Skeletal muscle cell (primary cell): ENCODE measurements around the gene NANOS2.
"Not testable (repeated sequence)": the region's sequence is repeated elsewhere in the genome, so short reads cannot be mapped to it uniquely, and the experiment has no call there.

Experiments used
- DNase-seq: peaks from one replicate; pipeline ENCODE4 v3.0.0-alpha.2; 2010; ENCODE audit warnings: low read depth
- H3K4me3 ChIP-seq: 2 replicates; pipeline ENCODE4 v1.5.1; 2011; ENCODE audit warnings: low read depth, mild to moderate bottlenecking, control low read depth, low read length, moderate library complexity

The NANOS2 gene

GRCh38 chr19:45899919-45900589 lies 14.5 kb downstream of the NANOS2 start:
- H3K4me3 ChIP-seq: no peak overlapping the region
- DNase-seq: no peak

GRCh38 chr19:45899253-45899652 lies 15.3 kb downstream of the NANOS2 start:
- DNase-seq: no peak
- no peak overlapping the region for H3K4me3 ChIP-seq

GRCh38 chr19:45897261-45897812 lies 17.2 kb downstream of the NANOS2 start:
- DNase-seq: no peak
- no peak overlapping the region for H3K4me3 ChIP-seq

- H3K4me3 ChIP-seq, DNase-seq: not testable (repeated sequence)
Observed at GRCh38 chr19:45895983-45896599, 18.5 kb downstream of the NANOS2 start.

GRCh38 chr19:45895519-45895972 lies 19.0 kb downstream of the NANOS2 start:
- H3K4me3 ChIP-seq: no peak overlapping the region
- DNase-seq: no peak

GRCh38 chr19:45890877-45891276 lies 23.7 kb downstream of the NANOS2 start:
- H3K4me3 ChIP-seq: no peak overlapping the region
- no peak for DNase-seq

GRCh38 chr19:45889210-45889885 lies 25.2 kb downstream of the NANOS2 start:
- no peak for DNase-seq
- no peak overlapping the region for H3K4me3 ChIP-seq

GRCh38 chr19:45887200-45887710 lies 27.3 kb downstream of the NANOS2 start:
- no peak for DNase-seq
- peak overlapping the region; percentile 66 for H3K4me3 ChIP-seq

GRCh38 chr19:45886427-45887199 lies 28.0 kb downstream of the NANOS2 start:
- peak; percentile 75 for DNase-seq
- H3K4me3 ChIP-seq: peak overlapping the region; percentile 66

GRCh38 chr19:45885556-45886426 lies 28.8 kb downstream of the NANOS2 start, which contains the start of gene IRF2BP1:
Gene IRF2BP1, minus strand, starts transcription at chr19:45886141. Its CDS starts 367 bp downstream, at chr19:45885774.
- DNase-seq: peak; percentile 79
- peak within 1 kb of the TSS; percentile 66 for H3K4me3 ChIP-seq

- peak overlapping the region; percentile 66 for H3K4me3 ChIP-seq
- no peak for DNase-seq
Observed at GRCh38 chr19:45884682-45885555, 29.7 kb downstream of the NANOS2 start.

GRCh38 chr19:45883881-45884681 lies 30.5 kb downstream of the NANOS2 start:
- H3K4me3 ChIP-seq: no peak overlapping the region
- DNase-seq: no peak

- H3K4me3 ChIP-seq: no peak overlapping the region
- no peak for DNase-seq
Observed at GRCh38 chr19:45883586-45883880, 31.0 kb downstream of the NANOS2 start.

GRCh38 chr19:45882652-45883585 lies 31.7 kb downstream of the NANOS2 start:
- no peak overlapping the region for H3K4me3 ChIP-seq
- DNase-seq: peak; percentile 31

GRCh38 chr19:45881909-45882528 lies 32.6 kb downstream of the NANOS2 start:
- no peak overlapping the region for H3K4me3 ChIP-seq

More at GRCh38 chr19:45881909-45882528, 32.6 kb downstream of the NANOS2 start:
- DNase-seq: no peak
